GM18861 (cell line): ENCODE data around the gene TEK.

Experiments
- ATAC-seq: cut with Tn5 transposase; IDR thresholded peaks from one replicate; pipeline ENCODE4 v1.9.1; 2021; ENCODE audit not compliant: unreplicated experiment

TEK gene

DNA sequence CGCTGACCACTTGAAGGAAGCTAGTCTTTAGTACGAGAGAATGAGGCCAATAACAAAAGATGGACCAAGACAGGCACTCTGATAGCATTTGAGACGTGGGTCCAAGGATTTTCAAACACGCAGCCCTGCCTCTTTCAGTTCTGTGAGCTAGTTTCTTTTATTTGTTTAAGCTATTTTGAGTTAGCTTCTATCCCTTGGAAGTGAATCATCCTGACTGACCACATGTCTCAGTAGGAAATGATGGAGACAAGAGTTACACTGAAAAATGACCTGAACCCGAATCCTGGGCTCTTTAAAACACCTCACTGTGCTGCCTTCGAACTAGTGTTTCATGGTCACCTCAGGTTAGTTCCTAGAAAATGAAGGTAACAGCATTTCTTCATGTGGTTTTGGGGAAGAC is 9.9 kb downstream of the TEK start:
- no peak for ATAC-seq

GRCh38 chr9:27124151-27124550 is 15.1 kb downstream of the TEK start:
- ATAC-seq: no peak

- no peak for ATAC-seq
Observed at GRCh38 chr9:27125030-27125429, 16.0 kb downstream of the TEK start.

DNA sequence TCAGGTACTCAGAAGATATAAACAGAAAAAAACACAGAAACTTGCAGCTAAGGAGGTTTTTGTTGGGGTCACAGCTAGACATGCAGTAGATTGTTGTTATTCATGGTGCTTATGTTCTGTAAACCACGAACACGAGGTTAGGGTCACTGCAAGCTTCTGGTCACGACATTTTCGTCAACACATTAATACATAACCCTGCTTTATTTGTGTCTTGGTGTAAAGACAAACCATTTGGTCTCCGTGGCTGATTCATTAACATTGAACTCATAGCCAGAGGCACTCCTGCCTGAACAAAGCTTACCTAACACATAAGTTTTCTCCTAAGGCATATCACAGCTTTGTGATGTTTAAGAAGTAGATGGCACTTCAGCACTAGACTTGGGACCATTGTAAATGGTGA is 16.9 kb downstream of the TEK start:
- no peak for ATAC-seq

DNA sequence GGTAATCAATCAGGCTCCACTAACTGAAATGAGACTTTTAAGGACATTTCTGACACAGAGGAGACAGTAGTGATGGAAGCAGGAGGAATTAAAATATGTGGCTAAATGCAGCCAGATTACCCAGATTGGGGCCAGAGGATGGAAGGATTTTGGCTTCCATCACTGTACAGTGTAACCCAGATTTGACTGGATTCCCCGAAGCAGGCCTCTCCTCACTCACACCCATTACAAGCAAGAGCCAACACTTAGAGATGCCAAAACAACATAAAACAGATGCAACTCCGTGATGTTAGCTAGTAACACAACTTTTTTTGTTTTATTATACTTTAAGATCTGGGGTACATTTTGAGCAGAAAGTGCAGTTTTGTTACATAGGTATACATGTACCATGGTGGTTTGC is 17.6 kb downstream of the TEK start:
- ATAC-seq: no peak

- ATAC-seq: no peak
Observed at GRCh38 chr9:27129221-27129620, 20.2 kb downstream of the TEK start.

DNA sequence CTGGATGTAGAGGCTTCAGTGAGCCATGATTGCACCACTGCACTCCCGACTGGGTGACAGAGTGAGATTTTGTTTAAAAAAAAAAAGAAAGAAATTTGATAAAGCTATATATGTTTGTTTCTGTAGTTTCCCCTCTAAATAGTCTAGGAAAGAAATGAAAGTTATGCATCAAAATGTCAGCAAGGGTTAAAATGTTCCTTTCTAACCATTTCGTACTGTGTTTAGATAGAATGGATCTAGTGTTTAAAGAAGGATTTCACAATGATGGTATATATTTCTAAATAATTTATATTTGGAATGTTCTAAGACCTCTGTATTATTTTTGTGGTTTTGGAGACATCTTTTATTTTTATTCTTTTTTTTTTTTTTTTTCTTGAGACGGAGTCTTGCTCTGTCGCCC is 22.7 kb downstream of the TEK start:
- ATAC-seq: no peak

DNA sequence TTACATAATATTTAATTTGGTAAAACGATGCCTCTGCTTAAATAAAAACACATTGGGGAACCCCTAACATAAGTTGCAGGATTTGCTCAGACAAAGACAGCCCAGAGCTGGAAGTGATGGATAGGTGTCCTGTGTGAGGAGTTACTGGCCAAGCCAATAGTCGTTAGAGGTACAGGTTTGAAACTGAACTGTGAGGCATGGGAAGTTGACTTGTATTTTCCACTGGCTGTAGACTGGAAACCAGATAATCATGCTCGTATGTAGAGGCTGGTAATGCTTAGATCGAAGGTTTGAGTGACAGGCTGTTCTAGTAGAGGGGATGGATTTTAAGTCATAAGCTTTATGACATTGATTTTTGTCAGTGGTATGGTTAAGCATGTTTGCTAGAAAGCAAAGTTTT is 24.8 kb downstream of the TEK start:
- ATAC-seq: no peak

- no peak for ATAC-seq
Observed at GRCh38 chr9:27142299-27142930, 33.4 kb downstream of the TEK start.

DNA sequence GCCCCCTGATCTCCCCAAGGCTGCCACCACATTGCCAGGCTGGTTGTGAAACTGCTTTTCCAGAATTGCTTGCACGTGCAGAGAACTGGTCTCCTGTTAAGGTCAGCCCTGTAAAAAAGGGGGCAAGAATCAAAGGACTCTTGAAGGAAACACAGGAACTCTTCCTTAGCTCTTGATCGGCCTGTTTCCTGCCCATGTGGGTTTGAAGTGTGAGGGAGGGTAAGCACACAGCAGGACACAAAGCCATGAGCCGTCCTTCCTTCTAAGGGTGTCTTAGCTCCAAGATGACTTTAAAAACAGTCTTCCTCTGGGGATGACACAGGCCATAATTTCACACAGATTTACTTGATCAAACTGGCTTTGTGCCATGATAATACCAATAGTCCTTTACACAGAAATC is 36.1 kb downstream of the TEK start:
- no peak for ATAC-seq

DNA sequence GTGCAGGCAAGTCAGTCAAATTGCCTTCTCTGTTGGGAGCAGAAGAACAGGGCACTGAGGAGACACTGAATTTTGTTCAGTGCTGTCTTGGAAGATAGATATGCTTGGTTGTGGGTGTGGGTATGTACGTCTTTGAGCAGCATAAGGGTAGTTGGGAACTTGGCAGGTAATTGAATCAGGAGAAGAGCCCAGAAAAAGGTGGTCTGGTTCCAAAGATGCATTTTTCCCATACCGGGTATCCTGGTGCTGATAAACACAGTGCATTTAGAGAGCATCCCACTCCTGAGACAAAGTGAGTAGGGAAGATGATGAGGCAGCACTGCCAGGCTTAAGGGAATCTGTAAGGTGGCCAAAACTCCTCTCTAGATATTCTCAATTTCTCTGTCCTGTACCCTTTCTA is 40.6 kb downstream of the TEK start:
- no peak for ATAC-seq

DNA sequence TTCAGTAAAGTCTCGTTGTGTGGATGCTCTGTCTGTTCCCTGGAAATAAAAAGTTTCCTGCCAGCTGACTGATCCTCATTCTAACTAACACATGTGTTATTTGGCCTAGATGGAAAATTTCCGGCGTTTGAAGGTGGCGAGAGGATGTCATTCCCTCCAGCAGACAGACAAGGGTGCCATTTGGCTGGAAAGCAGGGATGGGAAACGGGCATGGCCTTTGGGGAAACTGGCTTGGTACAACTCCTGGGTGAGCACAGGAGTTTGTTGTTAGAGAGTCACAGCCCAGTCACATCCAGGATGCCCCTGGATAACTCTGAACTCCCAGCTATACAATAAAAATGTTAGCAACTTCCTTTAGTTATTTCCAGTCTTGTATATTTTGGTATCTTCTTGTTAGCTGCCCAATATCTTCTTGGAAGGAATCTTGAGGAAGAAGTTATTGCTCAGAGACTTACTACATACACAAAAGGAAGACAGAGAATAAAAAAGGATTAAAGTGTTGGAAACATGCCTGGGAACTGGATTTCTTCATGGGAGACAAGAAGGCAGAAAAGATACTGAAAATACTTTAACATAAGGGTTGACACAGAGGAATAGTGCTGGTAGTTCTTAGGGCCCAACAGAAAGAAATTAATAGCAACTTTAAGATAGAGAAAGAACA is 41.9 kb downstream of the TEK start:
- no peak for ATAC-seq

GRCh38 chr9:27151693-27152404 is 42.8 kb downstream of the TEK start:
- no peak for ATAC-seq

- ATAC-seq: no peak
Observed at GRCh38 chr9:27152405-27152718, 43.3 kb downstream of the TEK start.

DNA sequence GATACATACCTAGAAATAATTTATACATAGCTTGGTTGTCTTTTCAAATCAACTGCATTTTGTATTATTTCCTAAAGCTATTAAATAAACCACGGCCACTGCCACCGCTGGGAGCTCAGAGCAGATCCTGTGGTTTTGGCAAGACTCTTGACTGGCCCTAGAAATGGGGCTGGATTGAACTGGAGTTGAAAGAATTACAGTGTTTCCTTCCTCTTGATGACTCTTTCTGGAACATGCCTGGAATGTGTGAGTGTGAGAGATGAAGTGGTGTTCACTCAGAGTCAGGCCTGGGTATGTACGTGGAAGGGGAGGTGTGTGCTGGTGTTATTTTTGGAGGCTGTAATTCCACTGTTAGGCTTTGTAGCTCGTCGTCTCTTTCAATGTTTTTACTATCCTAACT is 45.9 kb downstream of the TEK start:
- ATAC-seq: no peak

- no peak for ATAC-seq
Observed at GRCh38 chr9:27157097-27157496, 48.1 kb downstream of the TEK start.

GRCh38 chr9:27157736-27158135 is 48.7 kb downstream of the TEK start:
- ATAC-seq: no peak

GRCh38 chr9:27160636-27161035 is 51.6 kb downstream of the TEK start:
- no peak for ATAC-seq

DNA sequence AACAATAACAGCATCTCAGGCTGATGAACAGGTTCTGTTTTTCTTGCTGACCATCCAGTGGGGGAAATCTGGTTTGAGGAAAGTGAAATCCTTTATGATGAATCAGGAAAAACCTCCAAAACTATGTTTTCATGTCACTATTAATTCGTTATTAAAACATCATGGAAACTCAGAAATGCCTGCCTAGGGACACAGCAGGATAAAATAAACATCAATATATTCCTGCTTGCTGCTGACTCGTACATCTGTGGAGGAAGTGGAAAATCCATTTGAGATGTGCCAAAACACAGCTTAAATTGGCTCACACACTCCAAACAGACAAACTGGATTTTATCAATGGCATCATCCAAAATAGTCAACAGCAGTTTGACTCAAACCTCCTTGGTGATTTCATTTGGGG is 53.0 kb downstream of the TEK start:
- no peak for ATAC-seq

GRCh38 chr9:27165068-27165467 is 56.0 kb downstream of the TEK start:
- no peak for ATAC-seq

DNA sequence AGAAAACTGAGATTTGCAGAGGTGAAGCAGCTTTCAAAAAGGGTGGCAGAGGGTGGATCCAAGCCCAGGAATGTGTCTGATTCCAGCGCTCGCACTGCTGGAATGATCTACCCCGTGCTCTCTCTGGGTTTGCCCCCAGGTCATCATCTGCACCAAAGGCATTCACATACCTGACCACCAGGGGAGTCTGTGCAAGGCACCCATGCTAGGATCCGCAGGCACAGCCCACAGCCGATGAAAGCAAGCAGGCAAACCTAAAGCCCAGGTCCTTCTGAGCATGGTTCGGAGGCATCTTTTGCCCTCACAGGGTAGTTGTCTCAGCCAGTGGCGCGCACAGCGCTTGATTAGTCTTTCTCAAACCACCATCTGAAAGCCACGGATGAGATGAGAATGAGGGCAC is 56.6 kb downstream of the TEK start:
- ATAC-seq: no peak

DNA sequence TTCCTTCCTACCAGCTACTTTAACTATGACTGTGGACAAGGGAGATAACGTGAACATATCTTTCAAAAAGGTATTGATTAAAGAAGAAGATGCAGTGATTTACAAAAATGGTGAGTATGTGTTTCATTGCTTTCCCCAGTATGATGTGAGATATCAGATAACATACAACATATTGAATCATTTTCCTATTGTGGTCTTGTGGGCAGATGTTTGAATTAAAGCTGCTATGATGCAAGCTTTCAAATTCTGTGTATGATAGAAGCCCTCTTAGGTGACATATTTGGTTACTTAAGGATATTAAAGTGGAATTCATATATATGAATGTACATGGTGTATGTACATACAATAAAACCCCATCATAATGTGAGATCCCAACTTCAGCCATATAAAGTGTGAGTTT is 59.5 kb downstream of the TEK start:
- no peak for ATAC-seq

DNA sequence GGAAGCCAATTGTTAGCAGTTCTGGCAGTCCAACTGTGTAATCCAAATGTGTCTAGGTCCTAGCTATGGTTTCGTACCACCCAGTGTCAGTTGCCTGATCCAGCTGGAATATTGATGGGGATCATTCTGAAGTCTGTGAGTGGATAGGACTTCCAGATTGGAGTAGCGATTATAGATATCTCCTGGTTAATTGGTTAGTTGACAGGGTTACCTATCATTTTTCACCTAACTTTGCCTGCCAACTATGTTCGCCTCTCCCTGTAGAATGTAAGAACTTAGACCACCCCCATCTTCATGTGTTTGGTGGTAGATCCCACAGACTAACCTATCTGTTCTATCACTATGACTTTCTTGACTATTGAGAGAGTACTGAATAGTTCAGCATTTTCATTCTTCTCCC is 59.9 kb downstream of the TEK start:
- no peak for ATAC-seq
